Hippocampal formation (tissue), 2 donors: ENCODE measurements around the gene NPC1.
"Not testable (repeated sequence)": the region's sequence is repeated elsewhere in the genome, so short reads cannot be mapped to it uniquely, and the experiment has no call there.

Source experiments
- DNase-seq, 2 donors: peaks; one replicate each; lab custom pipeline; 2025; lab: John Stamatoyannopoulos, UW

Gene NPC1

DNA sequence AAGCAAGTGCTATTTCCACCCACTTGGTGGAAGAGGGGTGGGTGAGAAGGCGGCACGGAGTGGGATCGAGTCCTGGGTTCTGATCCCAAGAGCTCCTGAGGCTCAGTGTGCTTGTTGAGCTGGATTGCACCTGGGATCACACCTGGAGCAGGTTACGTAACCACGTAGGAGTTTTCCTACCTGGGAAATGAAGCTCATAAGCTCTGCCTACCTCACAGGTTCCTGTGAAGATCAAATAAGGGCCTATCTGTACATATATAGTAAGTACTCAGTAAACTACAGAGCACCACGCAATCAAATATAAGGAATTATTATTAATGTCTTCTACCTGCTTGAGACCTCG, 11.0 kb downstream of the NPC1 start:
- DNase-seq = no peak

- DNase-seq = no peak
These were observed 11.5 kb downstream of the NPC1 start for GRCh38 chr18:23574611-23575308.

- no peak for DNase-seq
These were observed 12.5 kb downstream of the NPC1 start for GRCh38 chr18:23573626-23574431.

DNA sequence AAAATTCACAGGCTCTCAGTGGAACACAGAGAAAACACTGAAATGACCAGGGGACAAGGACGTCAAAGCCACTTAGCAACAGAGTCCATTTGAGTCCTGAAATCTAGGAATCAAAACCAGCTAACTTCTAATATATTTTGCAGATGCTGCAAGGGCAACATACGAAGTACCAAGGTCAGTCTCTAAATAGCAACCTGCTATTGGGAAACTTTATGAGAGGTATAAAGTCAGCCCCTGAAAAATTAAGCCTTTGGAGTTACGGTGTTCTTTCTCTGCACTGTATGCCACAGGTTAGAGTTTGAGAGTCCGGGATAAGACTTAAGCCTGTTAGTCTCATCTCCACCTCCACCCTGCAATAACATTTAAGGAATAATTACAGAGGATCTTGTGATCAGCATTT, 13.3 kb downstream of the NPC1 start:
- DNase-seq = no peak

DNA sequence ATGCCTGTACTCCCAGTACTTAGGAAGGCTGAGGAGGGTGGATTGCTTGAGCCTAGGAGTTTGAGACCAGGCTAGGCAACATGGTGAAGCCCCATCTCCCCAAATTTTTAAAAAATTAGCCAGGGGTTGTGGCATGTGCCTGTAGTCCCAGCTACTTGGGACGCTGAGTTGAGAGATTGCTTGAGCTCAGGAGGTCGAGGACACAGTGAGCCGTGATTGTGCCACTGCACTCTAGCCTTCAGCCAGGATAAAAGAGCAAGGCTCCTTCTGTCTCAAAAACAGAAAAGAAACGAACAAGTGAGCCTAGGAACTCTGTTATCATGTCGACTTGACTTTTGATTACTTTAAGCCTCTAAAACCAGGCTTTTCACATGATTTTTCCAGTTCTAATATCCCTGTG, 13.7 kb downstream of the NPC1 start:
- no peak for DNase-seq

- DNase-seq = no peak
These were observed 14.3 kb downstream of the NPC1 start for GRCh38 chr18:23572012-23572411.

GRCh38 chr18:23570912-23571504, 15.3 kb downstream of the NPC1 start:
- peak in 1 of 2 donors; percentile 4 for DNase-seq

- DNase-seq = no peak
These were observed 16.8 kb downstream of the NPC1 start for GRCh38 chr18:23569299-23570063.

DNA sequence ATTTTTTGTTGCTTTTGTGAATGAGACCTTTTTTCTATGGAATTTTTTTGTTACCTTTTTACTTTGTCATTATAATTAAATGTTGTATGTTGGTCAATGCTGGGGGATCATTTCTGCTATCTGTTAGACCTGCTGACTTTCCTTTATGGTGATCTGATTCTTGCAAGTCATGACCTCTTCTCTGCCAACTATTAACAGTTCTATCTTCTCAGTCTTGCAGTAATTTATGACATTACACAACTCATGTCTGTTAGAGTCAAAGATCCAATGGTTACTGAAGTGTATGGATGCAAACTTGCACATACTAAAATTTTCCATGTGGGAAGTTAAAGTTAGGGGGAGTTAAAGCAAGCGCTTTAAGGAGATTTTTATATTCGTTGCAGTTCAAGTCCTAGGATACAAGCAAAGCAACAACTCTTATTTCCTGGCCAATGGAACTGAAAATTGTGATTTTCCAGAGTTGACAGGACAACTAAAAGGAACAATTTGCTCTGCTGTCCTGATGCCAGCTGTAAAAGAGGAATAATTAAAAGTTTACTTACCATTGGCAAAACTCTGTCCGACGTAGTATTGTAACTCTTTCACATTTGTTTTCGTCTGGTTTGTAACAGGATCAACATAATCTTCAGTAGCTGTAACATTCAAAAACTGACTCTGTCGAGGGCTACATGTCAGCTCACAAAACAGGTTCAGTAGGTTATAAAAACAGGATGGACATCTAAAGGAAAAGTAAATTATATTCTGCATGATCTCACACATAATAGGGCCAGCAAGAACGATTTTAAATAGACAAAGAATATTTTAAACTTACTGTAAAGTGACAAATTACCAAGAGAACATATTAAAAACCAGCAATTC, 17.8 kb downstream of the NPC1 start:
- DNase-seq = no peak

DNA sequence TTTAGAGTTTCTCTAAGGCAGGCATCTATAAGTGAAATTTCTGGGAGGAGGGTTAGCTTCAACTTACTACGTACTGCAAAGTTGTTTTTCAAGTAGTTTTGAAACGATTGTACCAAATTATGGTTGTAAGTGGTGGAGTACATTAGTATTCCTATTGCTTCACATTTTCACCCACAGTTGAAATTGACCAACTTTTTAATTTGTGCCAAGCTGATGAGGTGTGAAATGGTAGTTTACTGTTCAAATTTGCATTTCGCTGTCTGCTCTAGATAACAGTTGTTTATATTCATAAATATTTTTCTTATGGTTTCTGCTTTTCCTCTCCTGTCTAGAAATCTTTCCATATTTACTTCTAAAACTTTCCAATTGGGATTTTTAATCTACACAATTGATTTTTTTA, 18.6 kb downstream of the NPC1 start:
- DNase-seq = no peak

- DNase-seq = no peak
These were observed 20.3 kb downstream of the NPC1 start for GRCh38 chr18:23565916-23566547.

DNA sequence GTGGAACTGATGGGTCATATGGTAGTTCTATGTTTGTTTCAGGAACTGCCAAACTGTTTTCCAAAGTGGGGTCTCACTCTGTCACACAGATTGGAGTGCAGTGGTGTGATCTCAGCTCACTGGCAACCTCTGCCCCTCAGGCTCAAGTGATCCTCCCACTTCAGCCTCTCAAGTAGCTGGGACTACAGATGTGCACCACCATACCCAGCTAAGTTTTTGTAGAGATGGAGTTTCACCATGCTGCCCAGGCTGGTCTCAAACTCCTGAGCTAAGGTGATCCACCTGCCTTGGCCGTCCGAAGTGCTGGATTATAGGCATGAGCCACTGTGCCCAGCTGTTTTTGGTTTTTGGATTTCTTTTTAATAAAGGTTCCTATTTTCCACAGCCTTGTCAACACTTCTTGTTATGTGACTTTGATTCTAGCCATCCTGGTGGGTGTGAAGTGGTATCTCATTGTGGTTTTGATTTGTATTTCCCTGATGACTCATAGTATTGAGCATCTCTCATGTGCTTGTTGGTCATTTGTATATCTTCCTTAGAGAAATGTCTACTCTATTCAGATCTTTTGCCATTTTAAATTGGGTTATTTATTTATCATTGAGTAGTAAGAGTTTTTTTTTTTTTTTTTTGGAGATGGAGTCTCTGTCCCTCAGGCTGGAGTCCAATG, 22.8 kb downstream of the NPC1 start:
- no peak for DNase-seq

GRCh38 chr18:23560186-23560585, 26.1 kb downstream of the NPC1 start:
- peak; percentile 57 to 64 for DNase-seq

DNA sequence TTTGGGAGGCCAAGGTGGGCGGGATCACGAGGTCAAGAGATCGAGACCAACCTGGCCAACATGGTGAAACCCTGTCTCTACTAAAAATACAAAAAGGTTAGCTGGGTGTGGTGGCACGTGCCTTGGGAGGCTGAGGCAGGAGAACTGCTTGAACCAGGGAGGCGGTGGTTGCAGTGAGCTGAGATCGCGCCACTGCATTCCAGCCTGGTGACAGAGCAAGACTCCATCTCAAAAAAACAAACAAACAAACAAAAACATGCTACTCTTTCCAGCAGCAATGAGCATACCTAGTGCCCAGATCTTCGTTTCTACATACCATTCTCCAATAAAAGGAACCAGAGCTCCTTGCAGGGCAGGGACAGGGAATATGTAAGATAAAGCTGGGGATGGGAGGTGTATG, 28.8 kb downstream of the NPC1 start:
- not testable (repeated sequence) for DNase-seq

DNA sequence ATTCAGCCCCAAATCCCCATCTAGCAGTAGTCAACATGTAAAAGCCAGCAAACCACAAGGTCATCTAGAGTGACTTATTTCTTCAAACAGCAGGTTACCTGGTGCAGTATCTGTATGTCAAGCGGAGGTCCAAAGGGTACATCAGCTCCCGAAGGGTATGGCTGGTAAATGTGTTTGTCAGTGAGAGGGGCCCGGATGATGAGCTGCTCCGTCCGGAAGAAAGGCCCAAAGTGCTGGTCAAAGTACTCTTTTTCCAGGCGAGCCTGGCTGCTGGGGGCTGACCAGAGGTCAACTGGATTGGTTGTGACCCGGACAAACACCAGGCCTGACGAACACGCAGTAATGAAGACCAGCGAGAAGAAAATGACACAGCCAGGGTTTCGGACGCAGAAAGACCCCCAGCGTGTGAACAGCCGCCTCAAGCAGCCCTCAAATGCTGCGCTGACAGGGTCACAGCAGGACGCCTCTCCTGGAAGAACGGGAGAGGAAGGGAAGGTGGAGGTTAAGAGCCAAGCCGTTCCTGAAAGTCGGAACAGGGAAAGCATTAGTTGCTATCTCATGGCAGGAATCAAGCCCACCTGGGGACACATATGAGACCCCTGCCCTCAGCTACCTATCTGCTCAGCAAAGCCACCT, 30.0 kb downstream of the NPC1 start:
- DNase-seq = no peak

DNA sequence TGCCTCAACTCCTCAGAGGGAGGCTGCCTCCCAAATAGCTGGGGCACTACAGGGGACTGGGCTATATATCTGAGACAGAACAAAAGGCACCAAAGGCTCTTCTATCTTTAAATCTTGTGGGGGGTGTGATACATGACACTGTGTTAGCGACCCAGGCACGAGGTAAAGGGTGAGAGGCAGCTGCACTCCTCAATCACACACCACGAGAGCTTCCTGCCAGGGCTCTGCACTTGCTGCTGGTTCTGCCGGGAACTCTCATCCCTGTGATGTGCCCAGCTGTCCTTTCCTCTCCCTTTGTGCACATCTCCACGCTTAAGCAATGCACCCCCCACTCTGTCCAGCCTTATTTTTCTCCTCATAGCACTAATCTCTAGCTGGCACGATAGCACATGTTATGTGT, 32.4 kb downstream of the NPC1 start:
- DNase-seq = no peak

GRCh38 chr18:23552505-23552904, 33.8 kb downstream of the NPC1 start:
- DNase-seq = no peak

- no peak for DNase-seq
These were observed 34.3 kb downstream of the NPC1 start for GRCh38 chr18:23551978-23552377.

GRCh38 chr18:23550898-23551297, 35.4 kb downstream of the NPC1 start:
- DNase-seq = no peak

GRCh38 chr18:23548719-23549118, 37.6 kb downstream of the NPC1 start:
- DNase-seq = no peak
